Thoracic aorta (tissue), 2 donors: ENCODE data around the gene CELA2B. TPM values are rescaled to one million over a fixed set of nuclear protein-coding genes. Genes with fewer than 3 reads are reported as not detected.

ENCODE experiments used
- ATAC-seq: fragments of 150-250 bp; one replicate; pipeline ENCODE4 v1.8.0; 2017; ENCODE audit warnings: low read depth; ENCODE audit not compliant: insufficient number of reproducible peaks, low FRiP score
- DNase-seq: peaks from one replicate; pipeline ENCODE4 v3.0.0-alpha.2; 2020; ENCODE audit warnings: low spot score
- H3K27ac ChIP-seq, 2 donors: fragments of 200-600 bp; sonication (generic); 1 replicate in 1 of 2; 2 replicates in 1 of 2; pipeline ENCODE4 v1.5.1; 2016; ENCODE audit warnings: mild to moderate bottlenecking in 2 of 2, moderate library complexity in 2 of 2
- H3K27me3 ChIP-seq: fragments of 200-600 bp; sonication (generic); replicated peaks from 2 replicates; pipeline ENCODE4 v1.6.0; 2016; ENCODE audit warnings: mild to moderate bottlenecking; ENCODE audit not compliant: insufficient read depth
- H3K36me3 ChIP-seq: fragments of 200-600 bp; sonication (generic); one replicate; pipeline ENCODE4 v1.5.1; 2016
- H3K4me1 ChIP-seq, 2 donors: fragments of 200-600 bp; sonication (generic); 1 replicate in 1 of 2; 2 replicates in 1 of 2; pipeline versions ENCODE4 v1.5.1 to v1.6.0; 2016; ENCODE audit warnings: low read depth in 2 of 2, mild to moderate bottlenecking in 1 of 2; ENCODE audit not compliant: control insufficient read depth in 1 of 2
- H3K4me3 ChIP-seq: fragments of 200-600 bp; sonication (generic); 2 replicates; pipeline ENCODE4 v1.5.1; 2016; ENCODE audit warnings: mild to moderate bottlenecking
- H3K9me3 ChIP-seq: fragments of 200-600 bp; sonication (generic); 2 replicates; pipeline ENCODE4 v1.5.1; 2016
- total RNA-seq, 2 donors: library from RNA; depleted of rRNA; stranded (reverse); fragments of >200 nt; gene quantifications; one replicate each; pipeline versions ENCODE4 v1.1.0 to v1.2.3, GENCODE V29; 2016
- TF ChIP-seq, protein P1 (sequence below): fragments of 200-600 bp; sonication (generic); IDR thresholded peaks from one replicate; pipeline ENCODE4 v1.5.1; 2019; ENCODE audit warnings: antibody characterized with exemption

CELA2B gene
- total RNA-seq, 2 donors from 2014 or later: not detected

GRCh38 chr1:15506831-15507230, 30.9 kb downstream of the CELA2B start:
- TF ChIP-seq, protein P1, sequence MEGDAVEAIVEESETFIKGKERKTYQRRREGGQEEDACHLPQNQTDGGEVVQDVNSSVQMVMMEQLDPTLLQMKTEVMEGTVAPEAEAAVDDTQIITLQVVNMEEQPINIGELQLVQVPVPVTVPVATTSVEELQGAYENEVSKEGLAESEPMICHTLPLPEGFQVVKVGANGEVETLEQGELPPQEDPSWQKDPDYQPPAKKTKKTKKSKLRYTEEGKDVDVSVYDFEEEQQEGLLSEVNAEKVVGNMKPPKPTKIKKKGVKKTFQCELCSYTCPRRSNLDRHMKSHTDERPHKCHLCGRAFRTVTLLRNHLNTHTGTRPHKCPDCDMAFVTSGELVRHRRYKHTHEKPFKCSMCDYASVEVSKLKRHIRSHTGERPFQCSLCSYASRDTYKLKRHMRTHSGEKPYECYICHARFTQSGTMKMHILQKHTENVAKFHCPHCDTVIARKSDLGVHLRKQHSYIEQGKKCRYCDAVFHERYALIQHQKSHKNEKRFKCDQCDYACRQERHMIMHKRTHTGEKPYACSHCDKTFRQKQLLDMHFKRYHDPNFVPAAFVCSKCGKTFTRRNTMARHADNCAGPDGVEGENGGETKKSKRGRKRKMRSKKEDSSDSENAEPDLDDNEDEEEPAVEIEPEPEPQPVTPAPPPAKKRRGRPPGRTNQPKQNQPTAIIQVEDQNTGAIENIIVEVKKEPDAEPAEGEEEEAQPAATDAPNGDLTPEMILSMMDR: no peak
- no peaks in the 10 kb centered on the region for H3K4me1 ChIP-seq
- DNase-seq: no peak
- no peak overlapping the region for H3K27ac ChIP-seq
- no peaks in the 10 kb centered on the region for H3K9me3 ChIP-seq
- peaks cover 27% of the 10 kb centered on the region for H3K36me3 ChIP-seq
- no peaks in the 10 kb centered on the region for H3K27me3 ChIP-seq
- no peak for ATAC-seq
- H3K4me3 ChIP-seq: no peak overlapping the region

- Histone ChIP-seq H3K27ac (no peak overlapping the region), H3K4me3 (no peak overlapping the region), H3K9me3 (no peaks in the 10 kb centered on the region), H3K27me3 (no peaks in the 10 kb centered on the region), H3K36me3 (peaks cover 30% of the 10 kb centered on the region), H3K4me1 (no peaks in the 10 kb centered on the region)
- ATAC-seq (no peak), DNase-seq (no peak)
- TF ChIP-seq, protein P1: no peak
Observed at GRCh38 chr1:15507278-15507677, 31.4 kb downstream of the CELA2B start.

DNA sequence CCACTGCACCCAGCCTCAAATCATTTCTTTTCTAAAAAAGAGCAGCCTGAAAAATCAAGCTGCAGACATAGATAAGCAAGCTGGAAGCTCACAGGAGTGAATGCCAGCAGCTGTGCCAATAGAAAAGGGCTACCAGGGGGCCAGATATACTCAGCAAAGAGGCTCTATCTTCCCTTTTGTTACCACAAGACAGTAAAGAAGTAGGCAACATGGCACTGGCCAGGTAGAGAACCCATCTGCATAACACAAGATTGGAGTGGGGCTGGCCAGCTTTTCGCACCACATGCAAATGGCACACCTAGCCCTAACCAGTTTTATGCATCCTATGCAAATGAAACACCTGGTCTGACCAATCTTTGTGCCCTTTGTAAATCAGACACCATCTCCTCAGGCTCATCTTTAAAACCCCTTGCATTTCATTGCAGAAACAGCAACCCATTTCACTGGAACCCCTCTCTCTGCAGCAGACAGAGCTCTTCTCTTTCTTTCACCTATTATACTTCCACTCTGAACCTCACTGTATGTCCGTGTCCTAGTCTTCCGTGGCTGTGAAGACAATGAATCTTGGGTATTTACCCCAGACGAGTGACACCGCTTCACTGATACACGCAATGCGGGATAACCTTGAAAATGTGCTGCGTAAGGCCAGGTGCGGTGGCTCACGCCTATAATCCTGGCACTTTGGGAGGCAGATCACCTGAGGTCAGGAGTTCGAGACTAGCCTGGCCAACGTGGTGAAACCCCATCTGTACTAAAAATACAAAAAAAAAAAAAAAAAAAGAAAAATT, 33.0 kb downstream of the CELA2B start:
- DNase-seq: no peak
- peaks cover 31% of the 10 kb centered on the region for H3K36me3 ChIP-seq
- TF ChIP-seq, protein P1: no peak

GRCh38 chr1:15509586-15509985, 33.7 kb downstream of the CELA2B start:
- H3K27me3 ChIP-seq: no peaks in the 10 kb centered on the region
- DNase-seq (no peak), ATAC-seq (no peak)
- H3K9me3 ChIP-seq: no peaks in the 10 kb centered on the region
- H3K36me3 ChIP-seq: peaks cover 29% of the 10 kb centered on the region
- no peak overlapping the region for H3K4me3 ChIP-seq
- TF ChIP-seq, protein P1: no peak
- H3K27ac ChIP-seq: no peak overlapping the region
- H3K4me1 ChIP-seq: no peaks in the 10 kb centered on the region

More for the DNA sequence above, 33.0 kb downstream of the CELA2B start:
- Histone ChIP-seq H3K27ac (no peak overlapping the region), H3K9me3 (no peaks in the 10 kb centered on the region), H3K4me1 (no peaks in the 10 kb centered on the region), H3K27me3 (no peaks in the 10 kb centered on the region), H3K4me3 (no peak overlapping the region)
- ATAC-seq: no peak

- Histone ChIP-seq H3K4me3 (no peak overlapping the region), H3K9me3 (no peaks in the 10 kb centered on the region), H3K4me1 (no peaks in the 10 kb centered on the region), H3K27ac (no peak overlapping the region), H3K27me3 (no peaks in the 10 kb centered on the region), H3K36me3 (peaks cover 20% of the 10 kb centered on the region)
- DNase-seq: no peak
- TF ChIP-seq, protein P1: no peak
- no peak for ATAC-seq
Observed at GRCh38 chr1:15510611-15511405, 34.9 kb downstream of the CELA2B start.
